ENCODE measurements around the gene DHRSX.

DNA sequence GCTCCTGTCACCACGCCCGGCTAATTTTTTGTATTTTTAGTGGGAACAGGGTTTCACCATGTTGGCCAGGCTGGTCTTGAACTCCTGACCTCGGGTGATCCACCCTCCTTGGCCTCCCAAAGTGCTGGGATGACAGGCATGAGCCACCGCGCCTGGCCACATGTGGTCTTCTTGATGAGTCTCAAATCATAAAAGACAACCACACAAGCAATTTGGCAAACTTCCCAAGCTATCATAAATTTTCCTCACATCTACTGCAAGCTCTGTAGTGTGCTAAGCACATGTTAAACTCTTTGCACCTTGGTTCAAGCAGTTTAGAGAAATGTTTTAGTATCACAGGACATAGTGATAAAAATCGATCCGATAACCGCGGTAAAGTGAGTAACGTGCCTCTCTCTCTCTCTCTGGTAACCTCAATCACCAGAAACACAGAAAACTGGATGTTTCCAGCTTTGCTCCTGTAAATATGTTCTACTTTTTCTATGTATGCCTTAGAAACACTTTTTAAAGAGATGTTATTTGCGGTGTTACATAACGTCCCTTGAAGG is 256.8 kb downstream of the DHRSX start:
- TF ChIP-seq, protein P1, sequence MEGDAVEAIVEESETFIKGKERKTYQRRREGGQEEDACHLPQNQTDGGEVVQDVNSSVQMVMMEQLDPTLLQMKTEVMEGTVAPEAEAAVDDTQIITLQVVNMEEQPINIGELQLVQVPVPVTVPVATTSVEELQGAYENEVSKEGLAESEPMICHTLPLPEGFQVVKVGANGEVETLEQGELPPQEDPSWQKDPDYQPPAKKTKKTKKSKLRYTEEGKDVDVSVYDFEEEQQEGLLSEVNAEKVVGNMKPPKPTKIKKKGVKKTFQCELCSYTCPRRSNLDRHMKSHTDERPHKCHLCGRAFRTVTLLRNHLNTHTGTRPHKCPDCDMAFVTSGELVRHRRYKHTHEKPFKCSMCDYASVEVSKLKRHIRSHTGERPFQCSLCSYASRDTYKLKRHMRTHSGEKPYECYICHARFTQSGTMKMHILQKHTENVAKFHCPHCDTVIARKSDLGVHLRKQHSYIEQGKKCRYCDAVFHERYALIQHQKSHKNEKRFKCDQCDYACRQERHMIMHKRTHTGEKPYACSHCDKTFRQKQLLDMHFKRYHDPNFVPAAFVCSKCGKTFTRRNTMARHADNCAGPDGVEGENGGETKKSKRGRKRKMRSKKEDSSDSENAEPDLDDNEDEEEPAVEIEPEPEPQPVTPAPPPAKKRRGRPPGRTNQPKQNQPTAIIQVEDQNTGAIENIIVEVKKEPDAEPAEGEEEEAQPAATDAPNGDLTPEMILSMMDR (IDR thresholded peaks at IDR 0.05) = no peak
- TF ChIP-seq EZH2 (IDR thresholded peaks at IDR 0.05) = no peak

Data from neural progenitor cell (in vitro differentiated cells).